ENCODE data around the gene KCNMA1. TPM values are rescaled to one million over a fixed set of nuclear protein-coding genes. Genes with fewer than 3 reads are reported as not detected.

Gene KCNMA1
- total RNA-seq, 1 experiment from 2014 or later: 20.7 TPM

GRCh38 chr10:76901701-76902100 lies 735.9 kb downstream of the KCNMA1 start:
- no peaks in the 10 kb centered on the region for H3K4me1 Mint-ChIP-seq (ENCODE audit: low read depth, unreplicated experiment)
- DNase-seq: no peak
- H3K27me3 Mint-ChIP-seq (ENCODE audit: insufficient read depth, unreplicated experiment): peaks cover 4% of the 10 kb centered on the region
- no peaks in the 10 kb centered on the region for H3K9me3 Mint-ChIP-seq (ENCODE audit: unreplicated experiment)
- Histone ChIP-seq H3K27me3 (replicated peaks; ENCODE audit: control insufficient read depth, insufficient read depth, low read length) (no peaks in the 10 kb centered on the region), H3K4me1 (no peaks in the 10 kb centered on the region), H3K4me3 (ENCODE audit: low read depth, low read length) (no peak overlapping the region), H3K36me3 (ENCODE audit: control insufficient read depth, insufficient read depth, low read length) (no peaks in the 10 kb centered on the region), H3K9me3 (no peaks in the 10 kb centered on the region)
- BruUV-seq (replicated peaks): no TSS peak
- H3K36me3 Mint-ChIP-seq (ENCODE audit: insufficient read depth, unreplicated experiment): peaks cover 5% of the 10 kb centered on the region
- TF ChIP-seq CTCF (IDR thresholded peaks at IDR 0.05; ENCODE audit: insufficient read depth in 1 of 2, low read depth in 1 of 2, low read length in 1 of 2, severe bottlenecking in 1 of 2, unreplicated experiment in 1 of 2): no peak
- H3K4me3 Mint-ChIP-seq (ENCODE audit: unreplicated experiment): no peak overlapping the region
- ChIA-PET CTCF (no interaction called here), POLR2A (no interaction called here)
- intact Hi-C loops (cut with micrococcal nuclease; ENCODE audit: unreplicated experiment): no loop called here
- H3K27ac Mint-ChIP-seq (ENCODE audit: unreplicated experiment): no peak overlapping the region

GRCh38 chr10:76899490-76899889 lies 738.1 kb downstream of the KCNMA1 start:
- no TSS peak for BruUV-seq (replicated peaks)
- Mint-ChIP-seq H3K9me3 (ENCODE audit: unreplicated experiment) (peaks cover 14% of the 10 kb centered on the region), H3K4me1 (ENCODE audit: low read depth, unreplicated experiment) (no peaks in the 10 kb centered on the region), H3K27ac (ENCODE audit: unreplicated experiment) (no peak overlapping the region), H3K4me3 (ENCODE audit: unreplicated experiment) (no peak overlapping the region), H3K27me3 (ENCODE audit: insufficient read depth, unreplicated experiment) (peaks cover 4% of the 10 kb centered on the region), H3K36me3 (ENCODE audit: insufficient read depth, unreplicated experiment) (peaks cover 5% of the 10 kb centered on the region)
- TF ChIP-seq CTCF (IDR thresholded peaks at IDR 0.05; ENCODE audit: insufficient read depth in 1 of 2, low read depth in 1 of 2, low read length in 1 of 2, severe bottlenecking in 1 of 2, unreplicated experiment in 1 of 2): no peak
- Histone ChIP-seq H3K27me3 (replicated peaks; ENCODE audit: control insufficient read depth, insufficient read depth, low read length) (no peaks in the 10 kb centered on the region), H3K9me3 (no peaks in the 10 kb centered on the region; the same call in 1 of the 2 replicates), H3K4me1 (no peaks in the 10 kb centered on the region), H3K36me3 (ENCODE audit: control insufficient read depth, insufficient read depth, low read length) (no peaks in the 10 kb centered on the region), H3K4me3 (ENCODE audit: low read depth, low read length) (no peak overlapping the region)
- intact Hi-C loops (cut with micrococcal nuclease; ENCODE audit: unreplicated experiment): no loop called here
- ChIA-PET POLR2A (no interaction called here), CTCF (no interaction called here)
- no peak for DNase-seq

DNA sequence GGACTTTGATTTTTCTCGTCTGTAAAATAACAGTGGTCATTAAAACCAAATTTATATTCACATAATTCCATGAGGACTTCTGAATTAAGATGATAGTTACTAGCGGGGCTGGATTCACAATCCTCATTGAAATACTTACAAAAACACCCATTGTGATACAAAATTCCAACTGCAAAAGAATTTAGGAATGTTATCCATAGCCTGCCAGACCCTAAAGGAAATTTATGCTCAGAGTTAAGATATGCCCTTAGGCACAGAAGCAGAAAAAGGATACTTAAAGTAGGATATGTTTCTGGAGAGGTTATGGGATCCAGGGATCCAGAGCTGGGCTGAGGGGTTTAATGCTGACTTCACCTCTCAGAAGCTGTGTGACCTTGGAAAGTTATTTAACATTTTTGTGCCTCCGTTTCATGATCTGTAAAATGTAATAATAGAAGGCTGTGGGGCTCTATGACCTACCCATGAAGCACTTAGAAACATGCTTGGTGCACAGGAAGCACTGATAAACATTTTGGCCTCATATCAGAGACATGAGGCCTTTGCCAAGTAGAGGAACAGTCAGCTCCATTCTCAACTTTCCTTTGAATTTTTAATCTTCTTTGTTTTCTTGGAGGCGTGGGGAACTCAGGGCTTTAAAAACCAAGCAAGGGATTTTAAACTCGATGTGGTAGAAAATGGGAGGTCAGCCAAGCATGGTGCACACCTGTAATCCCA lies 744.7 kb downstream of the KCNMA1 start:
- no TSS peak for BruUV-seq (replicated peaks)
- Mint-ChIP-seq H3K27me3 (ENCODE audit: insufficient read depth, unreplicated experiment) (no peaks in the 10 kb centered on the region), H3K36me3 (ENCODE audit: insufficient read depth, unreplicated experiment) (no peaks in the 10 kb centered on the region), H3K4me3 (ENCODE audit: unreplicated experiment) (no peak overlapping the region), H3K27ac (ENCODE audit: unreplicated experiment) (no peak overlapping the region), H3K4me1 (ENCODE audit: low read depth, unreplicated experiment) (no peaks in the 10 kb centered on the region), H3K9me3 (ENCODE audit: unreplicated experiment) (peaks cover 14% of the 10 kb centered on the region)
- intact Hi-C loops (cut with micrococcal nuclease; ENCODE audit: unreplicated experiment): no loop called here
- no peaks in the 10 kb centered on the region for H3K4me1 ChIP-seq
- CTCF ChIA-PET: no interaction called here
- no peak overlapping the region for H3K4me3 ChIP-seq (ENCODE audit: low read depth, low read length)
- no peaks in the 10 kb centered on the region; the same call in 1 of the 2 replicates for H3K9me3 ChIP-seq
- no peak for DNase-seq
- H3K36me3 ChIP-seq (ENCODE audit: control insufficient read depth, insufficient read depth, low read length): no peaks in the 10 kb centered on the region
- H3K27me3 ChIP-seq (replicated peaks; ENCODE audit: control insufficient read depth, insufficient read depth, low read length): no peaks in the 10 kb centered on the region
- POLR2A ChIA-PET: no interaction called here
- no peak for TF ChIP-seq CTCF (IDR thresholded peaks at IDR 0.05; ENCODE audit: insufficient read depth in 1 of 2, low read depth in 1 of 2, low read length in 1 of 2, severe bottlenecking in 1 of 2, unreplicated experiment in 1 of 2)
